HT1080 (cell line): ENCODE data around the gene ABCA5. TPM values are rescaled to one million over a fixed set of nuclear protein-coding genes. Genes with fewer than 3 reads are reported as not detected.

Experiments
- DNase-seq: peaks from one replicate; pipeline ENCODE4 v3.0.0-alpha.2; 2015; ENCODE audit warnings: low read depth
- total RNA-seq: library from RNA; depleted of rRNA; stranded (reverse); fragments of >200 nt; shearing (Covaris generic); gene quantifications from 2 replicates; pipeline ENCODE4 v1.2.3, GENCODE V29; 2014

The ABCA5 gene
- total RNA-seq, 1 experiment from 2014 or later, result 0.64 TPM

DNA sequence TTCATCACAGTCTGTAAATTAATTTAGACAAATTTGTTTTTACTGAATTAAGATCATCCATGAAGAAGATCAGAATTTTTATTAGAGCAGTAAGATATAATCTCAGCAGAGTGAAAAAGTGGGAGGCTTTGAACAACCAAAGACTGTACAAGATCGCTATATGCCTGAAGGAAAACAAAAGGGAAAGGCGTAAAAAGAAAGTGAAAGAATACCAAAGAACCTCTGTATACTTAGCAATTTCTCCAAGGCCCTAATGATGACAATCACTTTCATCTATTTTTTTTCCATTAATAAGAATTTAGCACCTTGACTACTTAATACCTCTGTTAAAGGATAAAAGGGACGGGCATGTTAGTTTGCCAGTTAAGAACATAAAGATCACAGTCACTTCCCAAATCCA, 59.7 kb downstream of the ABCA5 start:
- DNase-seq, result no peak

- DNase-seq, result no peak
Measured at GRCh38 chr17:69265873-69266272, 61.1 kb downstream of the ABCA5 start.

GRCh38 chr17:69254187-69254586, 72.7 kb downstream of the ABCA5 start:
- no peak for DNase-seq

DNA sequence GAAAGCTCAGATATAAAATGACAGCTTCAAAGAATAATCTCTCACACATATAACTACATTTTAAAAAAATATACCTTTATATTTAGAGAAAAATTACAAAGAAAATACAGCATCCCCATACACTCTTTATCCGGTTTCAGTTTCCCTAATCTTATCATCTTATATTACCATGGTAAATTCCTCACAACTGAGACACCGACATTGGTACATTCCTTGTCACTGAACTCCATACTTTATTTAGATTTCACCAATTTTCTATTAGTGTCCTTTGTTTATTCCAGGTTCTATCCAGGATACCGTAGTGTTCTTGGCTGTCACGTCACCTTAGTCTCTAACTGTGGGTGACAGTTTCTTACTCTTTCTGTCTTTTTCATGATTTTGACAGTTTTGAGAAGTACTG, 76.3 kb downstream of the ABCA5 start:
- DNase-seq, result no peak

GRCh38 chr17:69246726-69247375, 80.1 kb downstream of the ABCA5 start:
- DNase-seq, result peak; percentile 36

DNA sequence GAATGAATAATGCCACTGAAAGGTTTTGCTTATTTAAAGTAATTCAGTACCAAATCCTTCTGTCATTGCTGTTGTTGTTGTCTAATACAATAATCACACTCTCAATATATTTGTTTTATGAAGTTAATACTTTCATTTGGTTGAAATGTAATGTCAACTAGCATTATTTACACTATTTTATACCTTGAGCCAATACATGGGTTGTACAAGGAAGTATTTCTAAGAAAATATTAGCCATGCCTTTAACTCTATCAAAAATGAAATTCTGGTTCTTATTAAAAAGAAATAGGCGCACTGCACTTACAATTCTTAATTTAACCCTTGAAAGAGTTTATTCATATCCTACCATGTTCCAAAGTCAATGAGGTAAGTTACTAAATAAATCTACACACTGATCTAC, 80.7 kb downstream of the ABCA5 start:
- no peak for DNase-seq

GRCh38 chr17:69245617-69246016, 81.3 kb downstream of the ABCA5 start:
- DNase-seq, result no peak

DNA sequence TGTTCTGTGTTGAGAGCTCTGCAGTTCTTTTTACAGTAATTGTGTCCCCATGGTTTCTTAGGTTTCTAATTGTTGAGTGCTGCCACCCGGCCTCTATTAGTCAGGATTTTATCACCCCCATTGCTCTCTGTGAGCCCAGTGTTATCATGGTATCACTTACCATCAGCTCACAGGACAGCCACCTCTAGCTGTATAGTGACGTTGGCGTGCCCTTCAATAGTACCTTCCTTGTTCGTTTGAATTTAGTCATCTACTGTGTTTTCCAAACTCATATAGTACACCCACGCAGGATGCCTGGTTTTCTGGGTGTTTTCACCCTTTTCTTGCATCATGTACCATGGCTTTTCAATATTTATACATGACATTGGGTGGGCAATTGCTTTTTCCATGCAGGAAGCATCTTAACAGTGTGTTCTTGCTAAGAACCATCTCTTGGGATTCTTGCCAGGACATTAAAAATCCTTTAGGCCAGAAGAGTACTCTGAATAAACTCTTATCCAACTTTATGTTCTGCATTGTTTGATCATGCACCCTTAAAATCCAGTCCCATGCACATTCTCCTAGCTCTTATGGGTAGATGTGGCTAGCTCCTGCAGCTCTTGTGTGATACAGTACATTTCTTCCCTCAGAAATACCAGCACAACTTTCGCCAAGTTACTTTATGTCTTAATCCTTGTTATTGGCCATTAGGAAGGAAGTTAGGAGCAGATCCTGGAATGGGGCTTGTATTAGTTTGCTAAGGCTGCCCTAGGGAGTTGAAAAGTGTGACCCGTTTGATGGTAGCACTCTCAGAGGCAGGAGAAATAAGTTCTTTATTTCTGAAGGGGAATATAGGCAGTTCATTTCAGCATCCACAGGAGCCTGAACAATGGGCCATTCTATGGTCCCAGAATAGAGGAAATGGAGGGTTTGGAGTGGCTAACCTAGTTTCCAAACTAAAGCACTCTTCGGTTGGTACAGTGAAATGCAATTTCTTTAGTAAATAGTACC, 87.0 kb downstream of the ABCA5 start:
- DNase-seq, result no peak

- DNase-seq, result no peak
Measured at GRCh38 chr17:69236946-69237345, 90.0 kb downstream of the ABCA5 start.

- DNase-seq, result no peak
Measured at GRCh38 chr17:69236464-69236863, 90.5 kb downstream of the ABCA5 start.

GRCh38 chr17:69235338-69236058, 91.4 kb downstream of the ABCA5 start:
- DNase-seq, result peak; percentile 70

- no peak for DNase-seq
Measured at GRCh38 chr17:69232650-69233049, 94.3 kb downstream of the ABCA5 start.

- no peak for DNase-seq
Measured at GRCh38 chr17:69231521-69231920, 95.4 kb downstream of the ABCA5 start.

- DNase-seq, result no peak
Measured at GRCh38 chr17:69230939-69231338, 96.0 kb downstream of the ABCA5 start.

GRCh38 chr17:69228576-69228975, 98.4 kb downstream of the ABCA5 start, which contains the start of gene ABCA10:
Gene ABCA10, minus strand, starts transcription at chr17:69228824. Its CDS starts 3,466 bp downstream, at chr17:69225358.
- DNase-seq, result no peak

DNA sequence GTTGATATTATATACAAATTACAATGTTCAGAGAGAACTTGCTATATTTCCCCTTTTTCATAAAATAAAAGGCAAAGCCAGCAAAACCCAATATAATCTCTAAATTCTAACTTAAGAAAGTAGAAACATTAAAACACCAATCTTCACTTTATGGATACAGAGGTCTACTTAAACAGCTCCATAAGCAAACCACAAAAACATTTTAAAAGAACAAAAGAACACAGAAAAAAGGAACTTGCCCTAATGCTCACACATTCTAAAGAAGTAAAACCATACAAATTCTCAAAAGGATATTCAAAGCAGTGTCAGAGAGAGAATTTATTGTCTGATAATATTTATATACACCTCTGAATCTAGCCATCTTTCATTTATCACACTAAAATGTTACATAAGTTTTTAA, 98.9 kb downstream of the ABCA5 start:
- DNase-seq, result no peak

DNA sequence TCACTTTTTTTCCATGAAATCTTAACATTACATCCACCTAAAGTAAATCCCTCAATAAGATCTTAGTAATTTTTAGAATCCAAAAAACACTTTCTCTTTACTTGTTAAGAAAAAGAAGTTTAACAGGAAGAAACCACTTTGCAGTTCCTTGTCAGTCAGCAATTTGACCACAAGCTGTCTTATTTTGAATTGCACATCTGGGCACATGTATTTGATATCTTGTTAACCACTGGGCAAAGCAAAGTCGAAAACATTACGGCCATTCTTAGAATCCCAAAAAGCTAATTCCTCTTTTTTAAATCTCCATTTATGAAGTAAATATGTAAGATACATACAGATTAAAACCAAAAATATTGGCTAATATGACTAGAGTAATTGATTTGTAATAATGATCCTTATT, 99.4 kb downstream of the ABCA5 start:
- DNase-seq, result no peak

GRCh38 chr17:69223809-69224208, 103.1 kb downstream of the ABCA5 start:
- peak; percentile 13 for DNase-seq

GRCh38 chr17:69222707-69223258, 104.2 kb downstream of the ABCA5 start:
- DNase-seq, result no peak

DNA sequence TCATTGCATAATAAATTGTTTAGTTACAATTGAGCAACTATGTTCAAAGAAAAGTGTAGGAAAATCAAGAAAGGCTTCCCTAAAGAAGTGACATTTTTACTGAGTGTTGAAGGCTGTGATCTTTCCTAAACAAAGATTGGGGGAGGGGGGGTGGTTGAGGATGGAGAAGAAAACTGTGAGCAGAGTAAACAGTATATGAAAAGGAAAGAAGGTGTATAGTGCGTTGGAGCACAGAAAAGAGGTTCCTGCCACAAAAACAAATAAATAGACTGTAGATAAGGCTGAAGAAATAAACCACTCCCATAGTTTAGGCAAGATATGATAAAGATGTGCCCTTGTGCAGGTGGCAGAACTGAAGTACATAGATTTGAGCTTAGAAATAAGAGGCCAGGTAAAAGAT, 106.8 kb downstream of the ABCA5 start:
- DNase-seq, result no peak

GRCh38 chr17:69218986-69219385, 107.9 kb downstream of the ABCA5 start:
- DNase-seq, result no peak
